ENCODE results near the gene ACSF2.

ACSF2 gene

GRCh38 chr17:50479522-50480141 lies 53.6 kb downstream of the ACSF2 start:
- DNase-seq = peak; percentile 56 to 63

- no peak for DNase-seq
These were observed 54.2 kb downstream of the ACSF2 start for GRCh38 chr17:50480142-50480764.

GRCh38 chr17:50480854-50481490 lies 55.0 kb downstream of the ACSF2 start:
- DNase-seq = no peak

- no peak for DNase-seq
These were observed 55.6 kb downstream of the ACSF2 start for GRCh38 chr17:50481648-50482047.

GRCh38 chr17:50482110-50482509 lies 56.1 kb downstream of the ACSF2 start:
- DNase-seq = no peak

GRCh38 chr17:50482516-50482915 lies 56.5 kb downstream of the ACSF2 start:
- peak; percentile 62 to 66 for DNase-seq

GRCh38 chr17:50483266-50483665 lies 57.2 kb downstream of the ACSF2 start:
- no peak for DNase-seq

- DNase-seq = no peak
These were observed 58.6 kb downstream of the ACSF2 start for GRCh38 chr17:50484386-50485155.

GRCh38 chr17:50487213-50488096 lies 61.4 kb downstream of the ACSF2 start:
- DNase-seq = no peak

- no peak for DNase-seq
These were observed 62.9 kb downstream of the ACSF2 start for GRCh38 chr17:50488880-50489279.

- DNase-seq = no peak
These were observed 65.5 kb downstream of the ACSF2 start for GRCh38 chr17:50491505-50491904.

- no peak for DNase-seq
These were observed 66.2 kb downstream of the ACSF2 start for GRCh38 chr17:50492214-50492613.

GRCh38 chr17:50493744-50494143 lies 67.7 kb downstream of the ACSF2 start:
- DNase-seq = no peak

GRCh38 chr17:50495217-50495823 lies 69.3 kb downstream of the ACSF2 start:
- no peak for DNase-seq

GRCh38 chr17:50495918-50496317 lies 69.9 kb downstream of the ACSF2 start:
- no peak for DNase-seq

GRCh38 chr17:50498021-50498874 lies 72.2 kb downstream of the ACSF2 start:
- DNase-seq = no peak

- no peak for DNase-seq
These were observed 73.3 kb downstream of the ACSF2 start for GRCh38 chr17:50499270-50499669.

GRCh38 chr17:50499721-50500120 lies 73.7 kb downstream of the ACSF2 start:
- no peak for DNase-seq

- DNase-seq = peak; percentile 22 to 30
These were observed 75.0 kb downstream of the ACSF2 start for GRCh38 chr17:50501054-50501453.

GRCh38 chr17:50502301-50502990 lies 76.4 kb downstream of the ACSF2 start:
- no peak for DNase-seq

All from activated CD4-positive, alpha-beta T cell treated with anti-CD3 and anti-CD28 coated beads, Interleukin-2, amount 50 U/mL, for 4 hours (primary cell).